ENCODE measurements around the gene GTF3C1.

GRCh38 chr16:27549746-27550581 is at the start of gene GTF3C1, which contains the start of gene KATNIP:
- TF ChIP-seq, protein P1, sequence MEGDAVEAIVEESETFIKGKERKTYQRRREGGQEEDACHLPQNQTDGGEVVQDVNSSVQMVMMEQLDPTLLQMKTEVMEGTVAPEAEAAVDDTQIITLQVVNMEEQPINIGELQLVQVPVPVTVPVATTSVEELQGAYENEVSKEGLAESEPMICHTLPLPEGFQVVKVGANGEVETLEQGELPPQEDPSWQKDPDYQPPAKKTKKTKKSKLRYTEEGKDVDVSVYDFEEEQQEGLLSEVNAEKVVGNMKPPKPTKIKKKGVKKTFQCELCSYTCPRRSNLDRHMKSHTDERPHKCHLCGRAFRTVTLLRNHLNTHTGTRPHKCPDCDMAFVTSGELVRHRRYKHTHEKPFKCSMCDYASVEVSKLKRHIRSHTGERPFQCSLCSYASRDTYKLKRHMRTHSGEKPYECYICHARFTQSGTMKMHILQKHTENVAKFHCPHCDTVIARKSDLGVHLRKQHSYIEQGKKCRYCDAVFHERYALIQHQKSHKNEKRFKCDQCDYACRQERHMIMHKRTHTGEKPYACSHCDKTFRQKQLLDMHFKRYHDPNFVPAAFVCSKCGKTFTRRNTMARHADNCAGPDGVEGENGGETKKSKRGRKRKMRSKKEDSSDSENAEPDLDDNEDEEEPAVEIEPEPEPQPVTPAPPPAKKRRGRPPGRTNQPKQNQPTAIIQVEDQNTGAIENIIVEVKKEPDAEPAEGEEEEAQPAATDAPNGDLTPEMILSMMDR (IDR thresholded peaks at IDR 0.05) = peak in 1 of 4 experiments; percentile 6
- TF ChIP-seq POLR2A (IDR thresholded peaks at IDR 0.05) = peak; percentile 76 to 81

All from uterus (tissue), 2 donors.